K562 (cell line): Measurements from ENCODE around the gene HSPA4. TPM values are rescaled to one million over a fixed set of nuclear protein-coding genes. Genes with fewer than 3 reads are reported as not detected.

Experiments
- BMI1 ChIP-seq: fragments of 150-350 bp; IDR thresholded peaks from 2 replicates; pipeline ENCODE4 v1.6.1; 2014; ENCODE audit warnings: low read length
- CC2D1A ChIP-seq: fragments of 450-650 bp; IDR thresholded peaks from 2 replicates; pipeline ENCODE4 v1.6.1; 2017; ENCODE audit warnings: mild to moderate bottlenecking
- ETV5 ChIP-seq: sonication (generic); formaldehyde crosslinking; IDR thresholded peaks from 2 replicates; pipeline ENCODE4 v1.4.0; 2020; ENCODE audit warnings: low read depth, mild to moderate bottlenecking, missing genetic modification reagents
- HDAC8 ChIP-seq: fragments of 450-650 bp; IDR thresholded peaks from 2 replicates; pipeline ENCODE4 v1.6.1; 2016; ENCODE audit warnings: mild to moderate bottlenecking, missing genetic modification characterization, moderate library complexity, missing compliant biosample characterization
- MTA3 ChIP-seq: fragments of 450-650 bp; formaldehyde crosslinking; IDR thresholded peaks from 2 replicates; pipeline ENCODE4 v1.6.1; 2017; ENCODE audit warnings: mild to moderate bottlenecking, borderline replicate concordance
- MYBL2 ChIP-seq, 2 experiments: fragments of 450-650 bp in 1 of 2; sonication (generic) in 1 of 2; formaldehyde crosslinking in 1 of 2; IDR thresholded peaks; 2 replicates each; pipeline versions ENCODE4 v1.6.1 to v1.8.1; 2017 to 2022; ENCODE audit warnings: borderline replicate concordance in 1 of 2, inconsistent platforms in 1 of 2, low read depth in 1 of 2, mild to moderate bottlenecking in 1 of 2, missing genetic modification reagents in 1 of 2, moderate library complexity in 1 of 2
- MYNN ChIP-seq, 2 experiments: sonication (generic); formaldehyde crosslinking in 1 of 2; IDR thresholded peaks; 2 replicates each; pipeline versions ENCODE4 v1.5.0 to v1.6.1; 2016 to 2020; ENCODE audit warnings: antibody characterized with exemption in 1 of 2, missing genetic modification reagents in 1 of 2
- PTTG1 ChIP-seq: fragments of 450-650 bp; IDR thresholded peaks from 2 replicates; pipeline ENCODE4 v1.6.1; 2016; ENCODE audit warnings: low read depth, mild to moderate bottlenecking, missing genetic modification characterization, missing compliant biosample characterization
- RBM14 ChIP-seq: fragments of 200-400 bp; formaldehyde crosslinking; IDR thresholded peaks from 2 replicates; pipeline ENCODE4 v1.6.1; 2018; ENCODE audit warnings: low read depth, mild to moderate bottlenecking, low read length, moderate library complexity, borderline replicate concordance; ENCODE audit not compliant: insufficient read depth
- RBM25 ChIP-seq: fragments of 200-400 bp; formaldehyde crosslinking; IDR thresholded peaks from 2 replicates; pipeline ENCODE4 v1.6.1; 2018; ENCODE audit warnings: low read length, low read depth, moderate library complexity; ENCODE audit not compliant: severe bottlenecking
- SOX6 ChIP-seq: fragments of 450-650 bp; IDR thresholded peaks from 2 replicates; pipeline ENCODE4 v1.6.1; 2014; ENCODE audit warnings: mild to moderate bottlenecking
- TFAM ChIP-seq: fragments of 250-450 bp; sonication (Bioruptor Pico); conservative IDR thresholded peaks from 2 replicates; pipeline ENCODE4 v1.5.0; 2021; ENCODE audit warnings: mild to moderate bottlenecking, moderate library complexity
- THRAP3 ChIP-seq: fragments of 450-650 bp; IDR thresholded peaks from 2 replicates; pipeline ENCODE4 v1.6.1; 2016; ENCODE audit warnings: mild to moderate bottlenecking, inconsistent platforms, borderline replicate concordance
- TOE1 ChIP-seq, 2 experiments: fragments of 450-650 bp in 1 of 2; sonication (generic) in 1 of 2; formaldehyde crosslinking in 1 of 2; IDR thresholded peaks; 2 replicates each; pipeline versions ENCODE4 v1.7.1 to v1.8.0; 2016 to 2022; ENCODE audit warnings: borderline replicate concordance in 2 of 2, mild to moderate bottlenecking in 2 of 2, antibody characterized with exemption in 1 of 2, inconsistent platforms in 1 of 2, low read depth in 1 of 2, missing genetic modification reagents in 1 of 2, moderate library complexity in 1 of 2
- ZNF23 ChIP-seq: fragments of 250-450 bp; sonication (Bioruptor Pico); IDR thresholded peaks from 2 replicates; pipeline ENCODE4 v1.4.0; 2020; ENCODE audit warnings: mild to moderate bottlenecking
- polyA plus RNA-seq, 8 experiments: library from polyadenylated mRNA; depleted of rRNA in 4 of 8; stranded (reverse) in 5 of 8; unstranded in 3 of 8; fragments of >200 nt; fragmentation: Nextera tagmentation in 2 of 8; fragmentation: Illumina TruSeq in 1 of 8; extraction: Ambion mirVana in 2 of 8; extraction: Trizol in 1 of 8; gene quantifications; 2 replicates each; pipeline versions ENCODE4 v1.2.1 to v1.2.3, GENCODE V29; 2011 to 2014; ENCODE audit warnings: inconsistent platforms in 1 of 8, missing spikeins in 1 of 8
- total RNA-seq, 7 experiments: library from RNA; depleted of rRNA in 6 of 7; stranded (reverse); fragments of >200 nt in 6 of 7; fragmentation: Illumina TruSeq in 2 of 7; extraction: Trizol in 2 of 7; gene quantifications; 2 replicates each; pipeline versions ENCODE4 v1.2.1 to v1.2.3, GENCODE V29; 2011 to 2021; ENCODE audit warnings: low replicate concordance in 1 of 7
- TF ChIP-seq, protein P1 (sequence below): fragments of 250-450 bp; sonication (Bioruptor Pico); IDR thresholded peaks from 2 replicates; pipeline ENCODE4 v1.9.0; 2021; ENCODE audit warnings: mild to moderate bottlenecking, inconsistent platforms
- TF ChIP-seq, protein P2 (sequence below): fragments of 150-350 bp; IDR thresholded peaks from 2 replicates; pipeline ENCODE4 v1.6.1; 2014; ENCODE audit warnings: low read depth, mild to moderate bottlenecking, low read length, borderline replicate concordance
- TF ChIP-seq, protein P3 (sequence below): IDR thresholded peaks from 2 replicates; pipeline ENCODE4 v1.6.1; 2011; ENCODE audit warnings: borderline replicate concordance, low read depth, mild to moderate bottlenecking, moderate library complexity, low read length; ENCODE audit not compliant: insufficient read depth, poor library complexity, severe bottlenecking

HSPA4 gene
- total and polyA plus RNA-seq, 9 of the 15 experiments (the other 6 are each of a cell fraction or from before 2014, with no cell fraction given), result 90.3 to 286 (median 148) TPM

DNA sequence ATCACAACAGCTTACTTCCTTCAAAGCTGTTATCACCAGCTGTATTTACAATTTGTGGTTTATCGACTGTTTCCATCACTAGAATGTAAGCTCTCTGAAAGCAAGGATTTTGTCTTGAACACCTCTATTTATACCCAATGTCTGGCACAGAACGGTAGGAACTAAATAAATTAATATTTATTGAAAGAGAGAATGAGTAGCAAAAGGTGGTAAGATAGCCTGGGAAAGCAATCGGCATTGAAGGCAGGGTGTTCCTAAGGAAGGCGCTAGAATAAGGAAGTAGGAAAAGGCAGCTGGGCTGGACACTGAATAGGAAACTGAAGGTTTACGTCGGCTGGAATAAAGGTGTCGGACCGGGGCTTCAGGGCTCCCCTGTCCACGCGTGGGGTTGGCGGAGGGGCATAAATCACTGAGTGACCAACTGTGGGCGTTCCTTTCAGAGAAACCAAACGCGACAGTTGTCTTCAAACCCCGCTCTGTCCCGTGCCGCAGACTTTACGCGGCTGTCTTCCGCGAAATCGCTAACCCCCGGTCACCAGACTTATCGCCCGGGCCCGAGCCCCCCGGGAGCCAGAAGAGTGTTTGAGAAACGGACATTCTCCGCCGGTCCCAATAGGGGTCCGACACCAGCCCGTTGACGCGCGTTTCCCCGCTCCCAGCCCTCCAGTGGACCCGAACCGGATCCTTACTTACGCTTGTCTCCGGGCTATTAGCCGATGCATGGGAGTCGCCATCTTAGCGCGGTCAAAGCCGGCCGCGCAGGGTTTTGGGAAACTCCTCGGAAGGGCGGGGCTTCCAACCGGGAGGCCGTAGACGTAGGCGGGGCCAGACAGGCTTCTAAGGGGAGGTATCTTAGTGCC is 25.8 kb upstream of the HSPA4 start, which contains the start of gene ZCCHC10 (continued):
- TF ChIP-seq BMI1 (no peak), TFAM (CRISPR knock-in tag) (no peak), HDAC8 (tag) (0 out of 2 replicates have a peak, but pooled peaks have one; percentile 51), CC2D1A (no peak), RBM14 (no peak), MYBL2 (IDR thresholded peaks at IDR 0.05; ENCODE audit: low read depth) (peak; percentile 48), MYBL2 (CRISPR knock-in tag; IDR thresholded peaks at IDR 0.05; ENCODE audit: borderline replicate concordance) (no peak), SOX6 (no peak), TOE1 (IDR thresholded peaks at IDR 0.05; ENCODE audit: borderline replicate concordance) (peak; percentile 56), TOE1 (CRISPR knock-in tag; IDR thresholded peaks at IDR 0.05; ENCODE audit: borderline replicate concordance, low read depth) (no peak), PTTG1 (tag) (no peak), MTA3 (peak; percentile 70; the same call in 1 of the 2 replicates), ZNF23 (no peak), ETV5 (peak; percentile 84), THRAP3 (peak; percentile 51; the same call in 1 of the 2 replicates), RBM25 (no peak), MYNN (IDR thresholded peaks at IDR 0.05) (no peak), MYNN (CRISPR knock-in tag; IDR thresholded peaks at IDR 0.05) (no peak)
- TF ChIP-seq, protein P1, sequence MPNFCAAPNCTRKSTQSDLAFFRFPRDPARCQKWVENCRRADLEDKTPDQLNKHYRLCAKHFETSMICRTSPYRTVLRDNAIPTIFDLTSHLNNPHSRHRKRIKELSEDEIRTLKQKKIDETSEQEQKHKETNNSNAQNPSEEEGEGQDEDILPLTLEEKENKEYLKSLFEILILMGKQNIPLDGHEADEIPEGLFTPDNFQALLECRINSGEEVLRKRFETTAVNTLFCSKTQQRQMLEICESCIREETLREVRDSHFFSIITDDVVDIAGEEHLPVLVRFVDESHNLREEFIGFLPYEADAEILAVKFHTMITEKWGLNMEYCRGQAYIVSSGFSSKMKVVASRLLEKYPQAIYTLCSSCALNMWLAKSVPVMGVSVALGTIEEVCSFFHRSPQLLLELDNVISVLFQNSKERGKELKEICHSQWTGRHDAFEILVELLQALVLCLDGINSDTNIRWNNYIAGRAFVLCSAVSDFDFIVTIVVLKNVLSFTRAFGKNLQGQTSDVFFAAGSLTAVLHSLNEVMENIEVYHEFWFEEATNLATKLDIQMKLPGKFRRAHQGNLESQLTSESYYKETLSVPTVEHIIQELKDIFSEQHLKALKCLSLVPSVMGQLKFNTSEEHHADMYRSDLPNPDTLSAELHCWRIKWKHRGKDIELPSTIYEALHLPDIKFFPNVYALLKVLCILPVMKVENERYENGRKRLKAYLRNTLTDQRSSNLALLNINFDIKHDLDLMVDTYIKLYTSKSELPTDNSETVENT, result no peak
- TF ChIP-seq, protein P2, sequence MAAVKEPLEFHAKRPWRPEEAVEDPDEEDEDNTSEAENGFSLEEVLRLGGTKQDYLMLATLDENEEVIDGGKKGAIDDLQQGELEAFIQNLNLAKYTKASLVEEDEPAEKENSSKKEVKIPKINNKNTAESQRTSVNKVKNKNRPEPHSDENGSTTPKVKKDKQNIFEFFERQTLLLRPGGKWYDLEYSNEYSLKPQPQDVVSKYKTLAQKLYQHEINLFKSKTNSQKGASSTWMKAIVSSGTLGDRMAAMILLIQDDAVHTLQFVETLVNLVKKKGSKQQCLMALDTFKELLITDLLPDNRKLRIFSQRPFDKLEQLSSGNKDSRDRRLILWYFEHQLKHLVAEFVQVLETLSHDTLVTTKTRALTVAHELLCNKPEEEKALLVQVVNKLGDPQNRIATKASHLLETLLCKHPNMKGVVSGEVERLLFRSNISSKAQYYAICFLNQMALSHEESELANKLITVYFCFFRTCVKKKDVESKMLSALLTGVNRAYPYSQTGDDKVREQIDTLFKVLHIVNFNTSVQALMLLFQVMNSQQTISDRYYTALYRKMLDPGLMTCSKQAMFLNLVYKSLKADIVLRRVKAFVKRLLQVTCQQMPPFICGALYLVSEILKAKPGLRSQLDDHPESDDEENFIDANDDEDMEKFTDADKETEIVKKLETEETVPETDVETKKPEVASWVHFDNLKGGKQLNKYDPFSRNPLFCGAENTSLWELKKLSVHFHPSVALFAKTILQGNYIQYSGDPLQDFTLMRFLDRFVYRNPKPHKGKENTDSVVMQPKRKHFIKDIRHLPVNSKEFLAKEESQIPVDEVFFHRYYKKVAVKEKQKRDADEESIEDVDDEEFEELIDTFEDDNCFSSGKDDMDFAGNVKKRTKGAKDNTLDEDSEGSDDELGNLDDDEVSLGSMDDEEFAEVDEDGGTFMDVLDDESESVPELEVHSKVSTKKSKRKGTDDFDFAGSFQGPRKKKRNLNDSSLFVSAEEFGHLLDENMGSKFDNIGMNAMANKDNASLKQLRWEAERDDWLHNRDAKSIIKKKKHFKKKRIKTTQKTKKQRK, result no peak
- TF ChIP-seq, protein P3, sequence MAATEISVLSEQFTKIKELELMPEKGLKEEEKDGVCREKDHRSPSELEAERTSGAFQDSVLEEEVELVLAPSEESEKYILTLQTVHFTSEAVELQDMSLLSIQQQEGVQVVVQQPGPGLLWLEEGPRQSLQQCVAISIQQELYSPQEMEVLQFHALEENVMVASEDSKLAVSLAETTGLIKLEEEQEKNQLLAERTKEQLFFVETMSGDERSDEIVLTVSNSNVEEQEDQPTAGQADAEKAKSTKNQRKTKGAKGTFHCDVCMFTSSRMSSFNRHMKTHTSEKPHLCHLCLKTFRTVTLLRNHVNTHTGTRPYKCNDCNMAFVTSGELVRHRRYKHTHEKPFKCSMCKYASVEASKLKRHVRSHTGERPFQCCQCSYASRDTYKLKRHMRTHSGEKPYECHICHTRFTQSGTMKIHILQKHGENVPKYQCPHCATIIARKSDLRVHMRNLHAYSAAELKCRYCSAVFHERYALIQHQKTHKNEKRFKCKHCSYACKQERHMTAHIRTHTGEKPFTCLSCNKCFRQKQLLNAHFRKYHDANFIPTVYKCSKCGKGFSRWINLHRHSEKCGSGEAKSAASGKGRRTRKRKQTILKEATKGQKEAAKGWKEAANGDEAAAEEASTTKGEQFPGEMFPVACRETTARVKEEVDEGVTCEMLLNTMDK, result no peak
